Hepatocyte (in vitro differentiated cells): ENCODE results near the gene EQTN. TPM values are rescaled to one million over a fixed set of nuclear protein-coding genes. Genes with fewer than 3 reads are reported as not detected.

Experiments
- DNase-seq: peaks from one replicate; pipeline ENCODE4 v3.0.0-alpha.2; 2016; ENCODE audit warnings: low spot score
- H2AFZ ChIP-seq: fragments of 200-600 bp; sonication (generic); 2 replicates; pipeline ENCODE4 v1.6.0; 2016; ENCODE audit warnings: antibody characterized with exemption, mild to moderate bottlenecking
- H3K27ac ChIP-seq: fragments of 200-600 bp; sonication (generic); 2 replicates; pipeline ENCODE4 v1.5.1; 2016; ENCODE audit warnings: mild to moderate bottlenecking
- H3K27me3 ChIP-seq: fragments of 200-600 bp; sonication (generic); 2 replicates; pipeline ENCODE4 v1.6.1; 2016
- H3K36me3 ChIP-seq: fragments of 200-600 bp; sonication (generic); replicated peaks from 2 replicates; pipeline ENCODE4 v1.5.1; 2016; ENCODE audit warnings: low read depth; ENCODE audit not compliant: insufficient read depth
- H3K4me1 ChIP-seq: fragments of 200-600 bp; sonication (generic); 2 replicates; pipeline ENCODE4 v1.5.1; 2016; ENCODE audit warnings: mild to moderate bottlenecking, moderate library complexity; ENCODE audit not compliant: insufficient read depth
- H3K4me2 ChIP-seq: fragments of 200-600 bp; sonication (generic); 2 replicates; pipeline ENCODE4 v1.6.0; 2016
- H3K4me3 ChIP-seq: fragments of 200-600 bp; sonication (generic); 2 replicates; pipeline ENCODE4 v1.5.1; 2016; ENCODE audit warnings: mild to moderate bottlenecking
- H3K79me2 ChIP-seq: fragments of 200-600 bp; sonication (generic); 2 replicates; pipeline ENCODE4 v1.6.0; 2017; ENCODE audit warnings: mild to moderate bottlenecking
- H3K9me2 ChIP-seq: fragments of 200-600 bp; sonication (generic); replicated peaks from 2 replicates; pipeline ENCODE4 v1.6.0; 2017; ENCODE audit warnings: mild to moderate bottlenecking; ENCODE audit not compliant: insufficient read depth
- H3K9me3 ChIP-seq: fragments of 200-600 bp; sonication (generic); 2 replicates; pipeline ENCODE4 v1.5.1; 2016; ENCODE audit warnings: low read depth, mild to moderate bottlenecking
- H4K20me1 ChIP-seq: fragments of 200-600 bp; sonication (generic); 2 replicates; pipeline ENCODE4 v1.6.0; 2016; ENCODE audit warnings: mild to moderate bottlenecking; ENCODE audit not compliant: insufficient read depth, poor library complexity, severe bottlenecking
- EZH2 ChIP-seq: fragments of 200-600 bp; sonication (generic); IDR thresholded peaks from 2 replicates; pipeline ENCODE4 v1.6.1; 2016; ENCODE audit warnings: antibody characterized with exemption, mild to moderate bottlenecking, borderline replicate concordance
- EZH2phosphoT487 ChIP-seq: fragments of 200-600 bp; sonication (generic); IDR thresholded peaks from one replicate; pipeline ENCODE4 v1.6.1; 2018; ENCODE audit warnings: antibody characterized with exemption, mild to moderate bottlenecking, low read depth, moderate library complexity; ENCODE audit not compliant: unreplicated experiment, severe bottlenecking
- WGBS: methylation state at CpG from one replicate; pipeline ENCODE4 v1.1.6; 2016; ENCODE audit warnings: low lambda C conversion rate; ENCODE audit errors: missing lambda C conversion rate; 5-methylcytosine and 5-hydroxymethylcytosine counted together
- polyA plus RNA-seq: library from polyadenylated mRNA; unstranded; fragments of >200 nt; fragmentation: Nextera tagmentation; extraction: Ambion mirVana; gene quantifications from 2 replicates; pipeline ENCODE4 v1.2.1, GENCODE V29; 2016
- total RNA-seq: library from RNA; depleted of rRNA; stranded (reverse); fragments of >200 nt; gene quantifications from 2 replicates; pipeline ENCODE4 v1.2.3, GENCODE V29; 2014
- TF ChIP-seq, protein P1 (sequence below): fragments of 200-600 bp; sonication (generic); IDR thresholded peaks from 2 replicates; pipeline ENCODE4 v1.5.1; 2016; ENCODE audit warnings: antibody characterized with exemption, mild to moderate bottlenecking; ENCODE audit not compliant: poor library complexity

The EQTN gene
- total and polyA plus RNA-seq, 2 experiments from 2014 or later = 1.1 TPM; not detected in 1

DNA sequence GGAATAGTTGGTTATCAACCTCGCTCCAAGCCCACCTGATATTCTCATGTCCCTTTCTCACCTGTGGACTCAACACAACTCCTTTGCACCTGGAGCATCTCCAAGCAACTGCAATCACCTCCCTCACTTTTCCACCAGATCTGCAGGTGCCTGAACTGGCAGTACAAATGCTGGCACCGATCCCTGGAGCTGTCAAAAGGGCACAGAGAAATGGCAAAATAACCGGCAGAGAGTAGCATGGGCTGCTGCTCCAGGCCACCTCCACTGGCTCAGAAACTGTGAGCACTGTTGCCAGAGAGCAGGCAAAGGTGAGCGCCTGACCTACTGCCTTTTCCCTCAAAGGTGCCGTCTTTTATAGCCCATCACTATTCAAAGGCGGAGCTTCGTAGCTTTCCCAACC, 14.7 kb downstream of the EQTN start:
- no peak overlapping the region for H3K27ac ChIP-seq

GRCh38 chr9:27280860-27281259, 16.1 kb downstream of the EQTN start:
- no peak overlapping the region for H2AFZ ChIP-seq
- no peak overlapping the region for H3K4me2 ChIP-seq
- TF ChIP-seq, protein P1, sequence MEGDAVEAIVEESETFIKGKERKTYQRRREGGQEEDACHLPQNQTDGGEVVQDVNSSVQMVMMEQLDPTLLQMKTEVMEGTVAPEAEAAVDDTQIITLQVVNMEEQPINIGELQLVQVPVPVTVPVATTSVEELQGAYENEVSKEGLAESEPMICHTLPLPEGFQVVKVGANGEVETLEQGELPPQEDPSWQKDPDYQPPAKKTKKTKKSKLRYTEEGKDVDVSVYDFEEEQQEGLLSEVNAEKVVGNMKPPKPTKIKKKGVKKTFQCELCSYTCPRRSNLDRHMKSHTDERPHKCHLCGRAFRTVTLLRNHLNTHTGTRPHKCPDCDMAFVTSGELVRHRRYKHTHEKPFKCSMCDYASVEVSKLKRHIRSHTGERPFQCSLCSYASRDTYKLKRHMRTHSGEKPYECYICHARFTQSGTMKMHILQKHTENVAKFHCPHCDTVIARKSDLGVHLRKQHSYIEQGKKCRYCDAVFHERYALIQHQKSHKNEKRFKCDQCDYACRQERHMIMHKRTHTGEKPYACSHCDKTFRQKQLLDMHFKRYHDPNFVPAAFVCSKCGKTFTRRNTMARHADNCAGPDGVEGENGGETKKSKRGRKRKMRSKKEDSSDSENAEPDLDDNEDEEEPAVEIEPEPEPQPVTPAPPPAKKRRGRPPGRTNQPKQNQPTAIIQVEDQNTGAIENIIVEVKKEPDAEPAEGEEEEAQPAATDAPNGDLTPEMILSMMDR = no peak
- TF ChIP-seq EZH2phosphoT487 = no peak
- TF ChIP-seq EZH2 = no peak
- H3K9me2 ChIP-seq = no peaks in the 10 kb centered on the region
- DNase-seq = no peak
- H4K20me1 ChIP-seq = no peaks in the 10 kb centered on the region
- no peaks in the 10 kb centered on the region for H3K4me1 ChIP-seq
- H3K27me3 ChIP-seq = no peaks in the 10 kb centered on the region
- H3K79me2 ChIP-seq = no peaks in the 10 kb centered on the region
- no peak overlapping the region for H3K27ac ChIP-seq
- no peak overlapping the region for H3K4me3 ChIP-seq
- WGBS = 71% methylated on average over 5 of the region's 5 CpGs
- H3K36me3 ChIP-seq = no peaks in the 10 kb centered on the region
- H3K9me3 ChIP-seq = no peaks in the 10 kb centered on the region

More for the DNA sequence above, 14.7 kb downstream of the EQTN start:
- Histone ChIP-seq H3K9me3 (no peaks in the 10 kb centered on the region), H3K36me3 (no peaks in the 10 kb centered on the region), H4K20me1 (no peaks in the 10 kb centered on the region), H3K4me1 (no peaks in the 10 kb centered on the region), H3K79me2 (no peaks in the 10 kb centered on the region), H3K4me3 (no peak overlapping the region), H2AFZ (no peak overlapping the region), H3K4me2 (no peak overlapping the region), H3K27me3 (no peaks in the 10 kb centered on the region), H3K9me2 (no peaks in the 10 kb centered on the region)
- no peak for DNase-seq
- no peak for TF ChIP-seq EZH2phosphoT487
- no peak for TF ChIP-seq EZH2
- TF ChIP-seq, protein P1 = no peak
- 96% methylated on average over 7 of the region's 7 CpGs for WGBS

GRCh38 chr9:27280249-27280648, 16.7 kb downstream of the EQTN start:
- Histone ChIP-seq H4K20me1 (no peaks in the 10 kb centered on the region), H3K9me2 (no peaks in the 10 kb centered on the region), H3K27ac (no peak overlapping the region), H3K79me2 (no peaks in the 10 kb centered on the region), H3K36me3 (no peaks in the 10 kb centered on the region), H3K27me3 (no peaks in the 10 kb centered on the region), H3K4me1 (no peaks in the 10 kb centered on the region), H3K4me2 (no peak overlapping the region), H2AFZ (no peak overlapping the region), H3K9me3 (no peaks in the 10 kb centered on the region), H3K4me3 (no peak overlapping the region)
- DNase-seq = no peak
- TF ChIP-seq EZH2phosphoT487 (no peak), EZH2 (no peak)
- WGBS = 91% methylated on average over 16 of the region's 16 CpGs

GRCh38 chr9:27279611-27280010, 17.3 kb downstream of the EQTN start:
- Histone ChIP-seq H3K4me3 (no peak overlapping the region), H3K4me1 (no peaks in the 10 kb centered on the region), H3K27ac (no peak overlapping the region), H4K20me1 (no peaks in the 10 kb centered on the region), H3K79me2 (no peaks in the 10 kb centered on the region), H2AFZ (no peak overlapping the region), H3K36me3 (no peaks in the 10 kb centered on the region), H3K4me2 (no peak overlapping the region), H3K9me3 (no peaks in the 10 kb centered on the region), H3K27me3 (no peaks in the 10 kb centered on the region), H3K9me2 (no peaks in the 10 kb centered on the region)
- WGBS = 69% methylated on average over 3 of the region's 3 CpGs
- no peak for DNase-seq
- TF ChIP-seq, protein P1 = no peak
- TF ChIP-seq EZH2phosphoT487 (no peak), EZH2 (no peak)
